GM12878 (cell line): ENCODE results near the gene ATXN1. TPM values are rescaled to one million over a fixed set of nuclear protein-coding genes. Genes with fewer than 3 reads are reported as not detected.

Experiments
- ATAC-seq: fragments of 200-7000 bp; cut with Tn5 transposase; 3 replicates; pipeline ENCODE4 v1.9.1; 2020; ENCODE audit warnings: mild to moderate bottlenecking, moderate library complexity
- BruUV-seq: library from RNA; stranded (reverse); fragments of 400-500 nt; replicated peaks from 2 replicates; lab custom pipeline; 2021; lab: Mats Ljungman, UMichigan
- CTCF ChIA-PET: fragments of 300-600 bp; sonication (Branson Sonifier 250); formaldehyde crosslinking; extraction: SDS; loops from one replicate; lab custom pipeline; 2021; ENCODE audit warnings: inconsistent platforms; lab: Yijun Ruan, JAX
- POLR2A ChIA-PET: fragments of 350-600 bp; formaldehyde crosslinking; extraction: SDS; loops from one replicate; lab custom pipeline; 2021; ENCODE audit warnings: inconsistent platforms; lab: Charles Lee
- RAD21 ChIA-PET: fragments of 300-600 bp; sonication (Branson Sonifier 250); formaldehyde crosslinking; loops from one replicate; lab custom pipeline; 2023; ENCODE audit warnings: antibody characterized with exemption; ENCODE audit not compliant: unreplicated experiment; lab: Charles Lee
- SMC1A ChIA-PET: fragments of 300-600 bp; sonication (Branson Sonifier 250); formaldehyde crosslinking; loops from one replicate; lab custom pipeline; 2023; ENCODE audit not compliant: unreplicated experiment, uncharacterized antibody; lab: Charles Lee
- DNase-seq: peaks from one replicate; pipeline ENCODE4 v3.0.0-alpha.2; 2011; ENCODE audit warnings: low read depth, low spot score
- FAIRE-seq: peaks from 3 replicates; lab custom pipeline; 2011; peaks lifted over from hg19 to GRCh38; lab: Jason Lieb, UNC
- H2AFZ ChIP-seq: 2 replicates; pipeline ENCODE4 v1.6.0; 2011; ENCODE audit warnings: low read depth, low read length, control low read depth; ENCODE audit not compliant: control insufficient read depth
- H3K27ac ChIP-seq: 2 replicates; pipeline ENCODE4 v1.5.1; 2011; ENCODE audit warnings: control low read depth; ENCODE audit not compliant: control insufficient read depth, insufficient read depth
- H3K27me3 ChIP-seq, 2 experiments: replicated peaks in 1 of 2; 2 replicates each; pipeline versions ENCODE4 v1.6.0 to v1.6.1; 2011; ENCODE audit warnings: low read length in 1 of 2; ENCODE audit not compliant: control insufficient read depth in 2 of 2, insufficient read depth in 2 of 2
- H3K36me3 ChIP-seq, 2 experiments: 2 replicates each; pipeline ENCODE4 v1.5.1; 2011; ENCODE audit warnings: low read length in 1 of 2; ENCODE audit not compliant: control insufficient read depth in 2 of 2, insufficient read depth in 2 of 2
- H3K4me1 ChIP-seq: 2 replicates; pipeline ENCODE4 v1.6.1; 2011; ENCODE audit warnings: mild to moderate bottlenecking, low read length, moderate library complexity, mixed read lengths; ENCODE audit not compliant: control insufficient read depth, insufficient read depth
- H3K4me2 ChIP-seq: 2 replicates; pipeline ENCODE4 v1.6.0; 2011; ENCODE audit warnings: control low read depth; ENCODE audit not compliant: control insufficient read depth, insufficient read depth
- H3K4me3 ChIP-seq: fragments of 200-600 bp; sonication (generic); 2 replicates; pipeline ENCODE4 v1.5.1; 2016
- H3K79me2 ChIP-seq: 2 replicates; pipeline ENCODE4 v1.6.0; 2011; ENCODE audit warnings: low read length; ENCODE audit not compliant: control insufficient read depth, insufficient read depth
- H3K9ac ChIP-seq: 2 replicates; pipeline ENCODE4 v1.8.0; 2011; ENCODE audit warnings: low read length, control low read depth, mixed read lengths; ENCODE audit not compliant: control insufficient read depth, insufficient read depth
- H3K9me3 ChIP-seq: replicated peaks from 3 replicates; pipeline ENCODE4 v1.5.1; 2011; ENCODE audit warnings: mild to moderate bottlenecking, low read length; ENCODE audit not compliant: control insufficient read depth, insufficient read depth
- H4K20me1 ChIP-seq: 2 replicates; pipeline ENCODE4 v1.6.0; 2011; ENCODE audit not compliant: control insufficient read depth, insufficient read depth
- ATF2 ChIP-seq: IDR thresholded peaks from 2 replicates; pipeline ENCODE4 v1.6.1; 2012; ENCODE audit warnings: low read length, inconsistent platforms
- BMI1 ChIP-seq: fragments of 450-650 bp; IDR thresholded peaks from 2 replicates; pipeline ENCODE4 v1.6.1; 2016; ENCODE audit warnings: mild to moderate bottlenecking, moderate library complexity, borderline replicate concordance
- CREB1 ChIP-seq: IDR thresholded peaks from 2 replicates; pipeline ENCODE4 v1.6.1; 2012; ENCODE audit warnings: low read depth, mild to moderate bottlenecking, inconsistent platforms
- EED ChIP-seq: sonication (generic); IDR thresholded peaks from 2 replicates; pipeline ENCODE4 v1.6.1; 2016; ENCODE audit warnings: antibody characterized with exemption, low read depth
- FOXK2 ChIP-seq: fragments of 450-650 bp; IDR thresholded peaks from 2 replicates; pipeline ENCODE4 v1.6.1; 2017; ENCODE audit warnings: mild to moderate bottlenecking, moderate library complexity
- HDGF ChIP-seq: fragments of 450-650 bp; IDR thresholded peaks from 2 replicates; pipeline ENCODE4 v1.6.1; 2016; ENCODE audit warnings: antibody characterized with exemption
- IKZF1 ChIP-seq: fragments of 450-650 bp; conservative IDR thresholded peaks from 2 replicates; pipeline ENCODE4 v1.6.1; 2017; ENCODE audit warnings: antibody characterized with exemption, mild to moderate bottlenecking
- JUND ChIP-seq: IDR thresholded peaks from 2 replicates; pipeline ENCODE4 v1.6.1; 2012; ENCODE audit warnings: low read depth, mild to moderate bottlenecking, low read length, improper control_type of control experiment, moderate library complexity
- WRNIP1 ChIP-seq: IDR thresholded peaks from 2 replicates; pipeline ENCODE4 v1.6.1; 2011; ENCODE audit warnings: low read depth, low read length, improper control_type of control experiment, borderline replicate concordance
- ZBTB11 ChIP-seq: fragments of 450-650 bp; formaldehyde crosslinking; IDR thresholded peaks from 2 replicates; pipeline ENCODE4 v1.5.0; 2022; ENCODE audit warnings: mild to moderate bottlenecking, missing genetic modification characterization
- WGBS: methylation state at CpG from one replicate; pipeline ENCODE4 v1.1.6; 2016; ENCODE audit warnings: low lambda C conversion rate; ENCODE audit not compliant: insufficient replicate concordance, insufficient coverage; ENCODE audit errors: missing lambda C conversion rate; 5-methylcytosine and 5-hydroxymethylcytosine counted together
- in situ Hi-C: fragments of 300-500 bp; cut with MboI; formaldehyde crosslinking; loops from 9 replicates; pipeline ENCODE4 v1.14.3; 2018; ENCODE audit warnings: mixed read lengths
- intact Hi-C: fragments of 100-400 bp; cut with micrococcal nuclease; formaldehyde crosslinking; loops from one replicate; pipeline ENCODE4 v1.14.2; 2022; ENCODE audit not compliant: unreplicated experiment
- polyA plus RNA-seq, 11 experiments: library from polyadenylated mRNA; depleted of rRNA in 4 of 11; unstranded in 6 of 11; stranded (reverse) in 5 of 11; fragments of >200 nt; fragmentation: Nextera tagmentation in 4 of 11; fragmentation: Illumina TruSeq in 1 of 11; extraction: Ambion mirVana in 4 of 11; extraction: Trizol in 1 of 11; gene quantifications; 1 replicate in 1 of 11; 2 replicates in 10 of 11; pipeline versions ENCODE4 v1.2.1 to v1.2.3, GENCODE V29; 2011 to 2016; ENCODE audit warnings: inconsistent platforms in 2 of 11, missing spikeins in 2 of 11, low read depth in 1 of 11
- total RNA-seq, 4 experiments: library from RNA; depleted of rRNA in 3 of 4; stranded (reverse); fragments of >200 nt in 3 of 4; fragmentation: Illumina TruSeq in 1 of 4; extraction: Trizol in 1 of 4; gene quantifications; 2 replicates each; pipeline versions ENCODE4 v1.2.1 to v1.2.3, GENCODE V29; 2013 to 2021

ATXN1 gene
- total and polyA plus RNA-seq, 10 of the 15 experiments (the other 5 are each of a cell fraction or from before 2014, with no cell fraction given) = 12.2 to 51.2 (median 20.5) TPM

GRCh38 chr6:16632101-16632500 is 129.2 kb downstream of the ATXN1 start:
- FAIRE-seq = no peak
- no TSS peak for BruUV-seq
- H3K27ac ChIP-seq = no peak overlapping the region

GRCh38 chr6:16630026-16630643 is 131.1 kb downstream of the ATXN1 start:
- 48% methylated on average over 4 of the region's 4 CpGs for WGBS
- no peak for ATAC-seq
- ChIA-PET CTCF (no interaction called here), RAD21 (no interaction called here), SMC1A (no interaction called here), POLR2A (no interaction called here)
- no peak overlapping the region for H2AFZ ChIP-seq
- H3K27ac ChIP-seq = no peak overlapping the region
- H3K9ac ChIP-seq = no peak overlapping the region
- no peak overlapping the region for H3K4me3 ChIP-seq
- in situ Hi-C loops (no loop called here), intact Hi-C loops (no loop called here)
- BruUV-seq = no TSS peak
- H3K27me3 ChIP-seq = no peaks in the 10 kb centered on the region
- no peak overlapping the region for H3K4me2 ChIP-seq
- H4K20me1 ChIP-seq = no peaks in the 10 kb centered on the region
- FAIRE-seq = no peak
- DNase-seq = no peak
- no peaks in the 10 kb centered on the region; the same call in none of the 3 replicates for H3K9me3 ChIP-seq
- no peaks in the 10 kb centered on the region for H3K79me2 ChIP-seq
- H3K36me3 ChIP-seq = no peaks in the 10 kb centered on the region
- H3K4me1 ChIP-seq = peaks cover 26% of the 10 kb centered on the region
- no peak for TF ChIP-seq FOXK2
- TF ChIP-seq EED = no peak
- no peak for TF ChIP-seq CREB1
- TF ChIP-seq WRNIP1 = no peak
- TF ChIP-seq HDGF = no peak
- TF ChIP-seq JUND = no peak
- TF ChIP-seq BMI1 = no peak
- no peak for TF ChIP-seq ZBTB11 (CRISPR knock-in tag)

More at GRCh38 chr6:16632101-16632500, 129.2 kb downstream of the ATXN1 start:
- WGBS = 75% methylated on average over 4 of the region's 4 CpGs
- Histone ChIP-seq H3K27me3 (no peaks in the 10 kb centered on the region), H3K4me1 (peaks cover 40% of the 10 kb centered on the region), H3K9me3 (no peaks in the 10 kb centered on the region; the same call in none of the 3 replicates), H2AFZ (no peak overlapping the region), H3K4me2 (no peak overlapping the region), H3K36me3 (no peaks in the 10 kb centered on the region), H3K9ac (no peak overlapping the region), H3K4me3 (no peak overlapping the region), H4K20me1 (no peaks in the 10 kb centered on the region), H3K79me2 (no peaks in the 10 kb centered on the region)
- DNase-seq = no peak
- ChIA-PET CTCF (interaction anchor here (0.7 to 1.5 kb wide), 5 partner anchors 13 to 127 kb away, joined by 3 to 9 read pairs (median 4); no protein-coding TSS in a partner anchor), RAD21 (interaction anchor here (0.7 to 1.4 kb wide), 7 partner anchors 10 to 131 kb away, joined by 3 to 6 read pairs (median 3); no protein-coding TSS in a partner anchor), POLR2A (interaction anchor here (0.6 kb wide), 2 partner anchors 11 to 42 kb away, joined by 3 read pairs; no protein-coding TSS in a partner anchor), SMC1A (interaction anchor here (1.0 to 1.2 kb wide), 3 partner anchors 9 to 91 kb away, joined by 3 to 7 read pairs (median 5); no protein-coding TSS in a partner anchor)
- no peak for TF ChIP-seq IKZF1
- no peak for TF ChIP-seq ATF2
- intact Hi-C loops = no loop called here
- in situ Hi-C loops = no loop called here
- ATAC-seq = no peak
